Colon (tissue), 2 donors: ENCODE measurements around the gene EFNA2.
"Not testable (repeated sequence)": the region's sequence is repeated elsewhere in the genome, so short reads cannot be mapped to it uniquely, and the experiment has no call there.

Experiments
- FAIRE-seq: peaks from 2 replicates; lab custom pipeline; 2012; peaks lifted over from hg19 to GRCh38; lab: Jason Lieb, UNC
- donor health status: control.
- donor health status: control.

The EFNA2 gene

GRCh38 chr19:1285737-1286360, at the start of gene EFNA2:
EFNA2 (plus strand) TSS chr19:1285873; CDS start chr19:1286169, 296 bp downstream.
- no peak for FAIRE-seq

- FAIRE-seq, result no peak
Measured at GRCh38 chr19:1236576-1236975, 49.1 kb upstream of the EFNA2 start.

DNA sequence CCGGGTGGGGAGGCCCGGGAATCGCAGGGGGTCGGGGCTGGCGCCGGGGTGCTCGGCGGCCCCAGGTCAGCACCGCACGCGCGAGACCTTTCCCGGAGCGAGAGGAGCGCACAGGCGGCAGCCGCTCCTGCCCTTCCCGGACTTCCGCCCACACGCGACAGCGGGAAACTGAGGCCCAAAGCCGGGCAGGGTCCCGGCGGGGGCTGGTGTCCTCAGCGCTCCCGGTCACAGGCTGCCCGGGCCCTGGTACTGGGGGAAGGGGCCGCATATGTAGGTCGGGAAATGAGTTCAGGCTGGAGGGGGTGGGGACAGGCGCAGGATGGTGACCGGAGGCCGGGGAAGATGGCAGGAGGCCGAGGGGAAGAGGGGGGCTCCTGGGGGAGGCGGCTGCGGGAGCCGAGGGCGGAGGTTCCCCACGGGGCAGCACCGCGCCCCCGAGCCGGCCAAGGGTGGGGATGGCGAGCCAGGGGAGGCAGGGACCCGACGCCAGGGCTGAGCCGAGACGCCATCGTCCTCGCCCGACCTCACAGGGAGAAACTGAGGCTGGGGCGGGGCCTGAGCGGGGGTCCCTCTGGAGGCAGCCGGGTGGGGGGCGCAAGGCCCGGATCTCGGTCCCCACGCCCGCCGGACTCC, 48.5 kb upstream of the EFNA2 start:
- no peak for FAIRE-seq

GRCh38 chr19:1237754-1238368, 47.8 kb upstream of the EFNA2 start, which contains the start of gene CBARP:
CBARP (minus strand) TSS chr19:1238005; CDS start chr19:1236100, 1,905 bp downstream.
- FAIRE-seq, result no peak

DNA sequence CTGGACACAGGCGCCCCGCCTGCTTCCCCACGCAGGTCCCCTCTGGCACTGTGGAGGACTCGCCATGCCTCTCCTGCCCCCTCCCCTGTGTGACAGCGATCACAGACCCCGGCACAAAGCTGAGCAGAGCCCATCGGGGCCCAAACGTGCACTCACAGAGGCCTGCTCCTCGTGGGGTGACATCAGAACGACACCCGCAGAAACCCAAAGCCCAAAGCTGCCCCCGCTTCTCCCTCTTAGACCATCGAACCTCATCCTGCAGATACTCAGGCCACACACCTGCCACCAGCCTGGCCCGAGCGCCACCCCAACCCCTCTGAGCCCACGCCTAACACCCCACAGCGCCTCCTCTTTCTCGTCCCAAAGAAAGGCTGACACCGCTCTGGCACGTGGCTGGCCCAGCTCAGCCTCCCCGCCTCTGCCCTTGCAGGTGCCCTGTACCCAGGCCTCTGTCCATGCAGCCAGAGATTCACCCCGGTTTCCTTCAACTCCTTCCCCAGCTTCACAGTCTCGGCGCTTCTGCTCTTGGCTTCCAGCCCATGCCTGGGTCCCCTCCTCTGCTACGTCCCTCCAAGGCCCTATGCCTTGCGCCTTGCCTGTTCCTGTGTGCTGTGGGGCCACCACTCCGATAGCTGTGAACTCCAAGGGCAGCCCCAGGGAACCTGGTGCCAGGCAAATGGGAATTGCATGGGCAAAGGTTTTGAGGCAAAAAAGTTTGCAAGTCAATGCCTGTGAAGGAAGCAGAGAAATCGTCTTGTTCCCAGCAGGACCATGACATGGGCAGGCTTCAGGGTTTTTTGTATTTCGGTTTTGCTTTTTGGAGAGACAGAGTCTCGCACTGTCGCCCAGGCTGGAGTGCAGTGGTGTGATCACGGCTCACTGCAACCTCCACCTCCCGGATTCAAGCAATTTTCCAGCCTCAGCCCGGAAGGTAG, 47.0 kb upstream of the EFNA2 start:
- no peak for FAIRE-seq

- FAIRE-seq, result no peak
Measured at GRCh38 chr19:1239420-1239795, 46.3 kb upstream of the EFNA2 start.

GRCh38 chr19:1239796-1240737, 45.6 kb upstream of the EFNA2 start:
- no peak for FAIRE-seq

DNA sequence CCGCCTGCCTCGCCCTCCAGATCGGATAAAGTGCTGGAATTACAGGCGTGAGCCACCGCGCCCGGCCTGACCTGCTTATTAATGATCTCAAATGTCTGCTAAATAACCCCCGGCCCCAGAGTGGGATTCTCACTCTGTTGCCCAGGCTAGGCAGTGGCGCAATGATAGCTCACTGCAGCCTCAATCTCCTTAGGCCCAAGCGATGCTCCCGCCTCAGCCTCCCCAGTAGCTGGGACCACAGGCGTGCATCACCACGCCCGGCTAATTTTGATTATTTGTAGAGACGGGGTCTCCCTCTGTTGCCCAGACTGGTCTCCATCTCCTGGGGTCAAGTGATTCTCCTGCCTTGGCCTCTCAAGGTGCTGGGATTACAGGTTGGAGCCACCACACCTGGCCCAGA, 44.7 kb upstream of the EFNA2 start:
- no peak for FAIRE-seq

- no peak for FAIRE-seq
Measured at GRCh38 chr19:1241417-1242095, 44.1 kb upstream of the EFNA2 start, which contains the start of gene ATP5F1D. ATP5F1D (plus strand) TSS chr19:1241751; CDS start chr19:1241851, 100 bp downstream.

GRCh38 chr19:1243768-1244692, 41.6 kb upstream of the EFNA2 start:
- no peak for FAIRE-seq

DNA sequence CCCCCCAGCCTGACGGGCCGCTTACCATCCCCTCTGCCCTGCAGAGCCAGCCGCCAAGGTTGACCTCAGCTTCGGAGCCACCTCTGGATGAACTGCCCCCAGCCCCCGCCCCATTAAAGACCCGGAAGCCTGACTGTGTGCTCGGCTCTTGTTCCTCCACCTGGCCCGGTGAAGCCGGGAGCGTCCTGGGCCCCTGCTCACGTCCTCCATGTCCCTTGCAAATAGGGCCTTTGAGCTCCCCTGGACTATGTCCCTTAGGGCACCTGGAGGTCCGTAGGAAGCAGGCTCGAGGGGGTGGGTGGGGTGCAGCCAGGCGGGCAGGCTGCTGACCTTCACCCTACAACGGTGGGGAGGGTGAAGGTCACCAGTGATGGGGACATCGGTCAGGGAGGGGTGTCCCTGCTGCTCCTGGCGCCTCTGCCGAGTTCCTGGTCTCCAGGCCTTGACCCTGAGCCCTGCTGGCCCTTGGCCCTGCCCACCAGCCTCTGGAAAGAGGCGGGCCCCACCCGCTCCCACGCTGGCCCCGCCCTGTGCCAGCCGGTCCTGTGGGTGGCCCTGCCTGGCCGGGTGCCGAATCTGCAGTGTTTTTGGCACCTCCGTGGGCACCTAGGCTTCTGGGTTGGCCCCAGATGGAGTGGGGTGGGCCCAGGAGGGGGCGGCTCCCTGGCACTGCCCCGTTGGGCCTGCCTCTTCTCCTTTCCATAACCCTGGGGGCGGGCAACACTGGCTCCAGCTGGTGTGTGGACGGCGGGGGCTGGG, 40.8 kb upstream of the EFNA2 start:
- no peak for FAIRE-seq

DNA sequence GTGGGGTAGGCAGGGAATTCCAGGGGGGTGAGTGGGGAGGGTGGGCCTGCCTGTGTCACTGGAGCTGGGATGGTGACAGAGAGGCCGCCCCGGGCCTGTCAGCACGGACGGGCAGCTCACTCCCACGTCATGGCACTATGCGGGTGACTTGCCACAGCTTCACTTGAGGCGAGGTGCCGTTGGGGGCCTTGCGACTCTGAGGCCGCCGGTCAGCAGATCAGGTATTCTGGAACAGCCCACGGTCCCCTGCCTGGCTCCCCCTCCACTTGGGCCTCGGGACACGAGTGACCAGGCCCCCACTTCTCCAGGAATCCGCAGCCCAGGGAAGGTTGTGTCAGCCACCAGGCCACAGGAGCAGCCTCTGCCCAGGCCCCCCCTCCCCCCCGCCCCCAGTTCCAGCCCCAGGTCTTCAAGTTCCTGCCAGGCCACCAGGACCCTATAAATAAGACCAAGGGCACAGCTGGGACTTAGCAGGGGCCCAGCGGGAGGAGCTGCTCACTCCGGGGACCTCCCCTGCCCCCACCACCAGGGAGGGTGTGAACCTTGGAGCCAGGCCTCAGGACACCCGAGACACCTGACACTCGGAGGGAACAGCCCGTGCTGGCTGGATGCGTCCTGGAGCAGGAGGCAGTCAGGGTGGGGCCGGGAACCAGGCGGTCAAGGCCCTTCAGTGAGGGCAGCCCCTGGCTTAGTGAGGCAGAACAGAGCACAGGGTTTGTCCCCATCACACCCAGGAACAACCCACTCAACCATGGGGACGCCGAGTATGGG, 40.0 kb upstream of the EFNA2 start:
- FAIRE-seq, result no peak

GRCh38 chr19:1246265-1247087, 39.2 kb upstream of the EFNA2 start:
- FAIRE-seq, result not testable (repeated sequence)

- no peak for FAIRE-seq
Measured at GRCh38 chr19:1247748-1248138, 37.9 kb upstream of the EFNA2 start.

GRCh38 chr19:1248139-1248785, 37.4 kb upstream of the EFNA2 start, which contains the start of gene MIDN:
MIDN (plus strand) TSS chr19:1248583; CDS start chr19:1250297, 1,714 bp downstream.
- no peak for FAIRE-seq

GRCh38 chr19:1248786-1249297, 36.8 kb upstream of the EFNA2 start:
- no peak for FAIRE-seq
